GM10266 (cell line): Measurements from ENCODE around the gene C5.

Source experiments
- DNase-seq: peaks from one replicate; pipeline ENCODE4 v3.0.0; 2012; ENCODE audit errors: extremely low spot score
- CTCF ChIP-seq: IDR thresholded peaks from 2 replicates; pipeline ENCODE4 v1.5.1; 2012; ENCODE audit warnings: mild to moderate bottlenecking, low read depth; ENCODE audit not compliant: control insufficient read depth, insufficient read depth; ENCODE audit errors: missing control alignments

Gene C5

GRCh38 chr9:121075251-121076036, 25.4 kb upstream of the C5 start:
- DNase-seq = peak; percentile 25
- TF ChIP-seq CTCF = peak; percentile 5

- peak; percentile 82 for DNase-seq
- TF ChIP-seq CTCF = no peak
Measured at GRCh38 chr9:121074370-121075250, 24.5 kb upstream of the C5 start, which contains the start of gene CNTRL. Gene CNTRL (plus strand): TSS chr9:121074955. CDS start chr9:121088327, 13,372 bp downstream.

- no peak for TF ChIP-seq CTCF
Measured at GRCh38 chr9:121073038-121073437, 23.0 kb upstream of the C5 start.

GRCh38 chr9:121071756-121072421, 21.8 kb upstream of the C5 start:
- TF ChIP-seq CTCF = no peak
- DNase-seq = peak; percentile 71

More at GRCh38 chr9:121073038-121073437, 23.0 kb upstream of the C5 start:
- no peak for DNase-seq

- no peak for DNase-seq
- TF ChIP-seq CTCF = no peak
Measured at GRCh38 chr9:121071370-121071755, 21.3 kb upstream of the C5 start.

GRCh38 chr9:121069396-121069795, 19.3 kb upstream of the C5 start:
- no peak for DNase-seq
- TF ChIP-seq CTCF = no peak
